SH-SY5Y (cell line): ENCODE data around the gene NPM1.

Source experiments
- GATA2 ChIP-seq: IDR thresholded peaks from 2 replicates; pipeline ENCODE4 v1.6.1; 2011; ENCODE audit warnings: mild to moderate bottlenecking, low read depth, low read length
- GATA3 ChIP-seq: IDR thresholded peaks from 2 replicates; pipeline ENCODE4 v1.6.1; 2011; ENCODE audit warnings: low read depth, mild to moderate bottlenecking, low read length, moderate library complexity

DNA sequence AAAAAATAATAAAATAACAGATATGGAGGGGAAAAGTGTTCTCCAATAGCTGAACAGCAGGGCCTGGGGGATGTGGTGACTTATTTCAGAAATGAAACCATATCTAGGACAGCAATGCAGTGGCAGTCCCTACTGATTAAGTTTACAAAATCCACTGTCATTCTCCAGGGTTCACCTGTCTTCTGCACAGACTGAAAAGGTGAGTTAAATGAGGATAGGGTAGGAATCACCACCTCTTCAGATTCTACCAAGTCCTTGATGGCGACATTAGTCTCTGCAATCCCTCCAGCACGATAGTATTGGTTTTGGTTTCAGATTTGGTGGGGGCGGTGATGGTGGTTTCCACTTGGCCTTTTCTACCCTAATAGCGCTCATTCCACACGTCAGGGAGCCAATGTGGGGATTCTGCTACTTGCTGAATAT, 32.3 kb upstream of the NPM1 start:
- TF ChIP-seq GATA2, result no peak
- no peak for TF ChIP-seq GATA3
